GM10847 (cell line): Measurements from ENCODE around the gene CFAP61.

Experiments
- POLR2A ChIP-seq: IDR thresholded peaks from 2 replicates; pipeline ENCODE4 v1.6.1; 2011; ENCODE audit not compliant: insufficient read length; ENCODE audit errors: extremely low read depth

CFAP61 gene

GRCh38 chr20:20366876-20367574, 314.7 kb downstream of the CFAP61 start:
- TF ChIP-seq POLR2A = no peak

GRCh38 chr20:20367575-20368417, 315.5 kb downstream of the CFAP61 start, which contains the start of gene INSM1:
Gene INSM1 (plus strand): TSS chr20:20368104. CDS start chr20:20368268, 164 bp downstream.
- TF ChIP-seq POLR2A = no peak

- no peak for TF ChIP-seq POLR2A
Observed at GRCh38 chr20:20368418-20369249, 316.3 kb downstream of the CFAP61 start.

GRCh38 chr20:20369250-20370093, 317.1 kb downstream of the CFAP61 start:
- no peak for TF ChIP-seq POLR2A

- no peak for TF ChIP-seq POLR2A
Observed at GRCh38 chr20:20370094-20370575, 317.8 kb downstream of the CFAP61 start.

GRCh38 chr20:20371083-20371482, 318.8 kb downstream of the CFAP61 start:
- TF ChIP-seq POLR2A = no peak

GRCh38 chr20:20371681-20372080, 319.3 kb downstream of the CFAP61 start:
- no peak for TF ChIP-seq POLR2A

GRCh38 chr20:20373091-20373571, 320.8 kb downstream of the CFAP61 start:
- TF ChIP-seq POLR2A = no peak

- no peak for TF ChIP-seq POLR2A
Observed at GRCh38 chr20:20375862-20376261, 323.5 kb downstream of the CFAP61 start.

GRCh38 chr20:20386192-20386591, 333.9 kb downstream of the CFAP61 start:
- TF ChIP-seq POLR2A = no peak

GRCh38 chr20:20390393-20390792, 338.1 kb downstream of the CFAP61 start:
- TF ChIP-seq POLR2A = no peak

- no peak for TF ChIP-seq POLR2A
Observed at GRCh38 chr20:20391115-20391514, 338.8 kb downstream of the CFAP61 start.

- TF ChIP-seq POLR2A = no peak
Observed at GRCh38 chr20:20391766-20392165, 339.4 kb downstream of the CFAP61 start.
